ENCODE data around the gene TTLL11.

- TF ChIP-seq POLR2A (IDR thresholded peaks at IDR 0.05; ENCODE audit: low read length) (no peak), GATA1 (IDR thresholded peaks at IDR 0.05; ENCODE audit: low read depth, low read length) (no peak)
These were observed 142.2 kb downstream of the TTLL11 start for GRCh38 chr9:121950866-121951265.
